AG08395 (cell line): ENCODE results near the gene ADCY2.

Experiments used
- DNase-seq: peaks from one replicate; pipeline ENCODE4 v3.0.0; 2012; ENCODE audit warnings: mixed read lengths, low spot score

The ADCY2 gene

DNA sequence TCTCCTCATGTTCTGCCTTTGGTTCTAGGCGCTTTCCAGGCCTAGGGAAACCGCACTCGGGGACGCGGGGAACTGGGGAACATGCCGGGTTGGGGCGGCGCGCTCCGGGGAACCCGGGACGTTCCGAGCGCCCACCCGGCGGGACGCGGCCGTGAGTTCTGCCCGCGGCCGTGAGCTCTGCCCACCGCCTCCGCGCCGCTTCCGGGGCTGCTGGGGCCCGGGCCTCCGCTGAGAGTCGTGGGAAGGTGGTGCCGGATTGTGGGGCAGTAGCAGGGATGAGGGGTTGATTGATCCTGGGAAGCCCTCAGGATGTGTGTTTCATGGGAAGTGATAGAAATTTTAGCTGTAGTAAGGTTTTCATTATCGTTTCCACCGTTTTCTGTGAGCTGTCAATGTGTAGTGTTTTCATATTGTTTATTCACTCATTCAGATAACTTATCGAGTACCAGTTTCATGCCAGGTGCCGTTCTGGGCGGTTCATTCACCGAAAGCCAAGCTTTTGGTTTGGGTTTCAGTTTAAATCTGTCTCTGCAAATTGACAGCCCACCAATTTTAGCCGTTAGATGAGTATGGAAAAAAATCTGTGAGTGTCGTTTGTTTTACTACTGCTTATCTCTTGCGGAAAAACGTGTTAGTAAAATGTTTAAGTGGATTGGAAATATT is 473.7 kb downstream of the ADCY2 start:
- peak; percentile 17 for DNase-seq

GRCh38 chr5:7871653-7872052 is 475.7 kb downstream of the ADCY2 start:
- no peak for DNase-seq

DNA sequence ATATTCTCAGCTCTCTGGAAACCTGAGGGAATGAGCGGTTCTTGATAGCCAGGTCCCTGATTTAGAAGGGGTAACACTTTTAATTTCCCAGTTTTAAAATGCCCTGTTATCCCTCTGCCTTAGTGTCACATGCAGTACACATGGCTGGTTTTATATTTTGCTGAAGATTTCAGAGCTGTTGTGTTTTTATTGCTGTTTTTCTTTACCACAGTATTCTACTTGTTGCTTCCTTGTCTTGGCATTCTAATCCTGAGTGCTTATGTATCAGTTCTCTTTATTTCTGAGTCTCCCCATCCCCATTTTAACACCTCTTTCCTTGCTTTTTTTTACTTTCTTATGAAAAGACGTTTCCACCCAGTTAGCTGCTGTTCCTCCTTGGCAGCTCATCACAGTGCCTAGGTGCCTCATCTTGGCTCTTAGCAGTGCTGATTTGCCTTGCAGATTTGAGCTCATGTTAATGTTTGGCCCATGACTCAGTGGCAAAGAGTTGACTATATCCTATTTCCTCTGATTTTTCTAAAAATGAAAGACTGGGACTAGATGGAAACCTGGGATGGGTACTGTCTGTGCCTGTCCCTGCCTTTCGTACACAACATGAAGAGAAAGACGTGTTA is 476.7 kb downstream of the ADCY2 start:
- no peak for DNase-seq

- DNase-seq = no peak
Observed at GRCh38 chr5:7873216-7873615, 477.3 kb downstream of the ADCY2 start.

- no peak for DNase-seq
Observed at GRCh38 chr5:7874639-7875038, 478.7 kb downstream of the ADCY2 start.

GRCh38 chr5:7875151-7875550 is 479.2 kb downstream of the ADCY2 start:
- DNase-seq = no peak

DNA sequence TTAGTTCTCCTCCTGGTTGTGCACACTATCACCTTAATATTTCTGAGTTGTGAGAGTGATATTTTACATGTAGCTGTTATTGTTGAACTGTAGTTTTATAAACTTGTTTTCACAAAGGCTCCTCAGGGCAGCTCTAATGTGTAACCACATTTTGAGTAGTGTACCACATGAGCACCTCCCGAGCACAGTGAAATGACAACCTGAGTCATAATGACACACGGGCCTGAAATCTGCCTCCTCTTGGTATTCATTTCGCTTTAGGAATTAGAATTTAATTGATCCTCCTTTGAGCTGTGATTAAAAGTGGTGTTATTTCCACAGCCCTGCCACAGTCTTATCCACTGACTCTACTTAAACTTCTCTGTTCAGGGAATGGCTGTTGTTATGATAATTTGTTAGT is 480.9 kb downstream of the ADCY2 start:
- DNase-seq = peak; percentile 62

- DNase-seq = no peak
Observed at GRCh38 chr5:7877851-7878250, 481.9 kb downstream of the ADCY2 start.

- peak; percentile 15 for DNase-seq
Observed at GRCh38 chr5:7878381-7878873, 482.5 kb downstream of the ADCY2 start.
